K562 treated with DMSO at 1 percent for 48 hours (cell line): ENCODE measurements around the gene SMC1A. TPM values are rescaled to one million over a fixed set of nuclear protein-coding genes. Genes with fewer than 3 reads are reported as not detected.

ENCODE experiments used
- total RNA-seq: library from RNA; unstranded; fragments of 300-600 nt; gene quantifications from 2 replicates; pipeline ENCODE4 v1.2.3, GENCODE V29; 2022; ENCODE audit warnings: low replicate concordance; ENCODE audit errors: extremely low read depth

SMC1A gene
- not detected in 2 replicates for total RNA-seq

GRCh38 chrX:53422086-53422860 is at the start of gene SMC1A:
TSS of gene SMC1A (minus strand) at chrX:53422654. CDS start at chrX:53422600, 54 bp downstream.

GRCh38 chrX:53433651-53434639 is 11.5 kb upstream of the SMC1A start, which contains the start of gene HSD17B10:
TSS of gene HSD17B10 (minus strand) at chrX:53434370. CDS start at chrX:53434345, 25 bp downstream.

GRCh38 chrX:53422861-53423306 is 430 bp upstream of the SMC1A start, which contains the start of gene RIBC1:
TSS of gene RIBC1 (plus strand) at chrX:53422873. CDS start at chrX:53426277, 3,404 bp downstream.

Other genes with a start within 250 kb of the SMC1A start
- not detected in 2 replicates for gene KDM5C, start 197.4 kb downstream of the SMC1A start, total RNA-seq
- gene IQSEC2, start 141.1 kb downstream of the SMC1A start, total RNA-seq = not detected in 2 replicates
- not detected in 2 replicates for gene RIBC1, start 219 bp upstream of the SMC1A start, total RNA-seq
- not detected in 2 replicates for gene HSD17B10, start 11.7 kb upstream of the SMC1A start, total RNA-seq